AG04450 (cell line): Measurements from ENCODE around the gene BIN1. TPM values are rescaled to one million over a fixed set of nuclear protein-coding genes. Genes with fewer than 3 reads are reported as not detected.
A peak's percentile ranks its signal among the peaks of the same experiment; 100 is the strongest.

Source experiments
- CTCF ChIA-PET: fragments of 300-600, 350-600 bp; formaldehyde crosslinking; extraction: SDS; loops from one replicate; lab custom pipeline; 2022; ENCODE audit warnings: antibody characterized with exemption, inconsistent platforms; lab: Charles Lee
- POLR2A ChIA-PET: fragments of 350-600 bp; formaldehyde crosslinking; extraction: SDS; loops from one replicate; lab custom pipeline; 2021; ENCODE audit warnings: antibody characterized with exemption, inconsistent platforms; lab: Yijun Ruan, JAX
- DNase-seq: peaks from one replicate; pipeline ENCODE4 v3.0.0-alpha.2; 2011; ENCODE audit warnings: low read depth, low spot score
- H3K27ac ChIP-seq: one replicate; pipeline ENCODE4 v1.5.1; 2012; ENCODE audit warnings: low read depth, low read length, control low read depth
- H3K27me3 ChIP-seq: one replicate; pipeline ENCODE4 v1.6.0; 2012; ENCODE audit warnings: low read length; ENCODE audit not compliant: control insufficient read depth, insufficient read depth
- H3K4me3 ChIP-seq: 2 replicates; pipeline ENCODE4 v1.5.1; 2011; ENCODE audit warnings: mild to moderate bottlenecking, low read depth, low read length, control low read depth
- H3K9me3 ChIP-seq: 2 replicates; pipeline ENCODE4 v1.5.1; 2012; ENCODE audit warnings: low read length; ENCODE audit not compliant: control insufficient read depth, insufficient read depth
- CTCF ChIP-seq: IDR thresholded peaks from 2 replicates; pipeline ENCODE4 v1.5.1; 2011; ENCODE audit warnings: low read depth, low read length, control low read depth, inconsistent platforms
- polyA plus RNA-seq: library from polyadenylated mRNA; depleted of rRNA; stranded (reverse); fragments of >200 nt; gene quantifications from 2 replicates; pipeline ENCODE4 v1.2.3, GENCODE V29; 2011

The BIN1 gene
- polyA plus RNA-seq, 1 experiment, result 32.4 TPM

DNA sequence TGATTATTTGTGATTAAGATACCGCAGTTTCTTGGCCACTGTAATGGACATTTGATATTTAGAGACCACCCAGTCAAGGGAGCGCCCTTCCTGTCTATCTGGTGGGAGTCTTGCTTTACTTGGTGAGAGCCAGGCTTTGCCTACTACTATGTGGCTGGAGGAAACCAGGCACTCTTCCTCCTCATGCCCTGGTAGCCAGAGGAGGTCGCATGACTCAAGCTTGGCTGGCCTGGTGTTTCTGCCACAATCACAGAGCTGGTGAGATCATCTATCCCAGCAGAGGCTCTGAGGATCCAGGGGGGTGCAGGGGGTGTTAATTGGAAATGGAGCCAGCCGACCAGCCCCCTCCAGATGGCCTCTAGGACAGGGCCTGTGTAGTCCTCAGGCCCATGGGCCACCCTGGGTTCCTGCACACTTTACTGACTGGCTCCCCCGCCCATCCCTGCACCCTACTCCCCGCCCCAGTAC lies 46.8 kb upstream of the BIN1 start:
- no peaks in the 10 kb centered on the region for H3K27me3 ChIP-seq
- H3K27ac ChIP-seq, result peak overlapping the region; percentile 39
- TF ChIP-seq CTCF, result peak; percentile 12; the same call in 1 of the 2 replicates
- POLR2A ChIA-PET, result no interaction called here
- peaks cover 10% of the 10 kb centered on the region; the same call in 1 of the 2 replicates for H3K9me3 ChIP-seq
- no peak overlapping the region for H3K4me3 ChIP-seq
- peak; percentile 49 for DNase-seq
- CTCF ChIA-PET, result interaction anchor here (1.1 kb wide), 1 partner anchor 325 kb away, joined by 4 read pairs; no protein-coding TSS in a partner anchor

GRCh38 chr2:127150996-127151395 lies 44.0 kb upstream of the BIN1 start:
- TF ChIP-seq CTCF, result no peak
- ChIA-PET POLR2A (no interaction called here), CTCF (no interaction called here)
- H3K27ac ChIP-seq, result no peak overlapping the region
- no peak for DNase-seq
- H3K4me3 ChIP-seq, result no peak overlapping the region
- no peaks in the 10 kb centered on the region for H3K27me3 ChIP-seq
- peaks cover 10% of the 10 kb centered on the region; the same call in 1 of the 2 replicates for H3K9me3 ChIP-seq

DNA sequence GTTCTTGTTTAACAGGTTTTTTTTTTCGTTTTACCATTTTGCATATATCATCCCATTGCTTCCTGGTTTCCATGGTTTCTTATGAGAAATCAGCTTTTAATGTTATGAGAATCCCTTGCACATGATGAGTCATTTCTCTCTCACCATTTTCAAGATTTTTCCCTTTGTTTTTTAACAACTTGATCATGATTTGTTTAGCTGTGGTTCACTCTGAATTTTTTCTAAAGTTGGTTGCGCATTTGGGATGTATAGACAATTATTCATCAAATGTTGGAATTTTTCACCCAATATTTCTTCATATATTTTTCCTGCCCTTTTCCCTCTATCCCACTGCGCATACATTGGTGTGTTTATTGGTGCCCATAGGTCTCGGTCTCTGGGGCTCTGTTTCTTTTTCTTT lies 42.4 kb upstream of the BIN1 start:
- H3K4me3 ChIP-seq, result no peak overlapping the region
- no peak overlapping the region for H3K27ac ChIP-seq
- POLR2A ChIA-PET, result no interaction called here
- peaks cover 10% of the 10 kb centered on the region; the same call in 1 of the 2 replicates for H3K9me3 ChIP-seq
- no peaks in the 10 kb centered on the region for H3K27me3 ChIP-seq
- DNase-seq, result peak; percentile 63
- CTCF ChIA-PET, result no interaction called here
- no peak for TF ChIP-seq CTCF

DNA sequence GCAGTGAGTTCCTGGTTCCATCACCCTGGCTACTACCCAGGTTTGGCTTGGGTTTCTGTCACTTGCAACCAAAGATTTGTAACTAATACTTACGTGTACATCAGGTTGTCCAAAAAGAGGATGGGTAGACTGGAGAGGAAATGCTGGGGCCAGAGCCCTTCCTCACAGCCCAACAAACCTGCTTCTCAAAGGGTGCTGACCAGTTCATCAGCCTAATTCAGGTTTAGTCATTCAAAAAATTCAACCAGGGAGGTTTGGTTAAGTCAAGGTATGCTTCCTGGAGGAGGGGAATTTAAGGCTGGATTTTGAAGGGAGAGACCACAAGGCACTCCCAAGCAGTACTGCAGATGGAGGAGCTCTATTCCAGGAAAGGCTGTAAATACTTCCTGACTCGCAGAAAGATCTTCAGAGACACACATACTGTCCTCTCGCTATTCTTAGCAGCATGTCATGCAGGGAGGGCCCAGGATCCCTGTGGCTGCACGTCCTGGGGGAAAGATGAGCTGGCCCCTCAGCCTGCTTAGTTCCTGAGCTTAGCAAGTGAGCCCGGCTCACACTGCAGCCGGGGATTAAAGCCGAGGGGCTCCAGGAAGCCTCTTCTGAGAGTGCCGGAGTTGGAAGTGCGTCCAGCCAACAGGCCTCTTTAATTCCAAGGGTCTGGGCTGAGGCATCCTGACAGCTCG lies 40.0 kb upstream of the BIN1 start:
- CTCF ChIA-PET, result no interaction called here
- TF ChIP-seq CTCF, result no peak
- H3K9me3 ChIP-seq, result peaks cover 10% of the 10 kb centered on the region; the same call in 1 of the 2 replicates
- no peak overlapping the region for H3K27ac ChIP-seq
- no peak overlapping the region for H3K4me3 ChIP-seq
- POLR2A ChIA-PET, result interaction anchor here (0.8 kb wide), 1 partner anchor 62 kb away, joined by 3 read pairs; no protein-coding TSS in a partner anchor
- DNase-seq, result no peak
- no peaks in the 10 kb centered on the region for H3K27me3 ChIP-seq

- H3K27me3 ChIP-seq, result no peaks in the 10 kb centered on the region
- DNase-seq, result no peak
- no peak overlapping the region for H3K27ac ChIP-seq
- no peak for TF ChIP-seq CTCF
- H3K4me3 ChIP-seq, result no peak overlapping the region
- CTCF ChIA-PET, result interaction anchor here (2.6 kb wide), 1 partner anchor 78 kb away, joined by 7 read pairs; no protein-coding TSS in a partner anchor
- POLR2A ChIA-PET, result no interaction called here
- H3K9me3 ChIP-seq, result peaks cover 10% of the 10 kb centered on the region; the same call in 1 of the 2 replicates
Measured at GRCh38 chr2:127146071-127146725, 39.2 kb upstream of the BIN1 start.
